Measurements from ENCODE around the gene ASTN1. TPM values are rescaled to one million over a fixed set of nuclear protein-coding genes. Genes with fewer than 3 reads are reported as not detected.

The ASTN1 gene
- total RNA-seq, 2 experiments from 2014 or later = not detected

GRCh38 chr1:176932114-176933104 is 232.1 kb downstream of the ASTN1 start:
- TF ChIP-seq EZH2phosphoT487 (IDR thresholded peaks at IDR 0.05; ENCODE audit: borderline replicate concordance, low read depth, low read length) (no peak), CTCF (conservative IDR thresholded peaks at IDR 0.05; ENCODE audit: low read length) (no peak)

GRCh38 chr1:176931526-176931925 is 233.0 kb downstream of the ASTN1 start:
- CTCF ChIA-PET (ENCODE audit: unreplicated experiment) = no interaction called here

More at GRCh38 chr1:176932114-176933104, 232.1 kb downstream of the ASTN1 start:
- H3K4me3 ChIP-seq (ENCODE audit: low read depth, low read length, poor library complexity, severe bottlenecking) = no peak overlapping the region
- no peaks in the 10 kb centered on the region for H4K20me1 ChIP-seq (ENCODE audit: insufficient read depth, low read length)
- no peaks in the 10 kb centered on the region for H3K79me2 ChIP-seq (ENCODE audit: insufficient read depth, low read depth, low read length)
- H3K9me3 ChIP-seq (ENCODE audit: low read length) = no peaks in the 10 kb centered on the region
- H3K4me2 ChIP-seq (ENCODE audit: low read length) = no peak overlapping the region
- no peak overlapping the region for H3K27ac ChIP-seq (ENCODE audit: low read depth, low read length, poor library complexity, severe bottlenecking)
- no peaks in the 10 kb centered on the region for H3K9me2 ChIP-seq (ENCODE audit: insufficient read depth, low read length)
- no peaks in the 10 kb centered on the region for H3K4me1 ChIP-seq (ENCODE audit: insufficient read depth, low read length, poor library complexity, severe bottlenecking)
- ChIA-PET POLR2A (interaction anchor here (0.8 kb wide), 1 partner anchor 15 kb away, joined by 3 read pairs; no protein-coding TSS in a partner anchor), CTCF (ENCODE audit: unreplicated experiment) (no interaction called here)
- H3K36me3 ChIP-seq (ENCODE audit: insufficient read depth, low read length) = no peaks in the 10 kb centered on the region
- BruUV-seq (replicated peaks) = no TSS peak
- DNase-seq (ENCODE audit: low spot score) = no peak
- no peak overlapping the region for H2AFZ ChIP-seq (ENCODE audit: low read length)
- intact Hi-C loops (cut with micrococcal nuclease; ENCODE audit: unreplicated experiment) = no loop called here

More at GRCh38 chr1:176931526-176931925, 233.0 kb downstream of the ASTN1 start:
- Histone ChIP-seq H4K20me1 (ENCODE audit: insufficient read depth, low read length) (no peaks in the 10 kb centered on the region), H3K4me3 (ENCODE audit: low read depth, low read length, poor library complexity, severe bottlenecking) (no peak overlapping the region), H3K79me2 (ENCODE audit: insufficient read depth, low read depth, low read length) (no peaks in the 10 kb centered on the region), H3K27ac (ENCODE audit: low read depth, low read length, poor library complexity, severe bottlenecking) (no peak overlapping the region), H3K36me3 (ENCODE audit: insufficient read depth, low read length) (no peaks in the 10 kb centered on the region), H3K4me1 (ENCODE audit: insufficient read depth, low read length, poor library complexity, severe bottlenecking) (no peaks in the 10 kb centered on the region), H3K9me3 (ENCODE audit: low read length) (no peaks in the 10 kb centered on the region), H3K9me2 (ENCODE audit: insufficient read depth, low read length) (no peaks in the 10 kb centered on the region), H3K4me2 (ENCODE audit: low read length) (no peak overlapping the region), H2AFZ (ENCODE audit: low read length) (no peak overlapping the region)
- DNase-seq (ENCODE audit: low spot score) = no peak
- TF ChIP-seq EZH2phosphoT487 (IDR thresholded peaks at IDR 0.05; ENCODE audit: borderline replicate concordance, low read depth, low read length) = no peak
- no peak for TF ChIP-seq CTCF (conservative IDR thresholded peaks at IDR 0.05; ENCODE audit: low read length)
- no TSS peak for BruUV-seq (replicated peaks)
- POLR2A ChIA-PET = no interaction called here
- intact Hi-C loops (cut with micrococcal nuclease; ENCODE audit: unreplicated experiment) = no loop called here

Data from OCI-LY7 (cell line).